Kidney epithelial cell (primary cell): ENCODE results near the gene STPG3. TPM values are rescaled to one million over a fixed set of nuclear protein-coding genes. Genes with fewer than 3 reads are reported as not detected.

Experiments
- DNase-seq: peaks from one replicate; pipeline ENCODE4 v3.0.0-alpha.2; 2010; ENCODE audit warnings: low read depth
- H3K27me3 ChIP-seq: 2 replicates; pipeline ENCODE4 v1.6.0; 2011; ENCODE audit warnings: low read length; ENCODE audit not compliant: control insufficient read depth, insufficient read depth
- H3K36me3 ChIP-seq: 2 replicates; pipeline ENCODE4 v1.5.1; 2011; ENCODE audit warnings: low read length; ENCODE audit not compliant: control insufficient read depth, insufficient read depth
- H3K4me3 ChIP-seq: 2 replicates; pipeline ENCODE4 v1.5.1; 2011; ENCODE audit warnings: low read depth, mild to moderate bottlenecking, control low read depth, low read length
- total RNA-seq: library from RNA; depleted of rRNA; stranded (reverse); fragments of >200 nt; gene quantifications from 2 replicates; pipeline ENCODE4 v1.2.3, GENCODE V29; 2015
- TF ChIP-seq, protein P1 (sequence below): IDR thresholded peaks from 2 replicates; pipeline ENCODE4 v1.5.1; 2011; ENCODE audit warnings: mild to moderate bottlenecking, moderate library complexity, low read length, control low read depth, inconsistent platforms; ENCODE audit not compliant: insufficient read depth, poor library complexity, severe bottlenecking

Gene STPG3
- total RNA-seq, 1 donor from 2014 or later: not detected

DNA sequence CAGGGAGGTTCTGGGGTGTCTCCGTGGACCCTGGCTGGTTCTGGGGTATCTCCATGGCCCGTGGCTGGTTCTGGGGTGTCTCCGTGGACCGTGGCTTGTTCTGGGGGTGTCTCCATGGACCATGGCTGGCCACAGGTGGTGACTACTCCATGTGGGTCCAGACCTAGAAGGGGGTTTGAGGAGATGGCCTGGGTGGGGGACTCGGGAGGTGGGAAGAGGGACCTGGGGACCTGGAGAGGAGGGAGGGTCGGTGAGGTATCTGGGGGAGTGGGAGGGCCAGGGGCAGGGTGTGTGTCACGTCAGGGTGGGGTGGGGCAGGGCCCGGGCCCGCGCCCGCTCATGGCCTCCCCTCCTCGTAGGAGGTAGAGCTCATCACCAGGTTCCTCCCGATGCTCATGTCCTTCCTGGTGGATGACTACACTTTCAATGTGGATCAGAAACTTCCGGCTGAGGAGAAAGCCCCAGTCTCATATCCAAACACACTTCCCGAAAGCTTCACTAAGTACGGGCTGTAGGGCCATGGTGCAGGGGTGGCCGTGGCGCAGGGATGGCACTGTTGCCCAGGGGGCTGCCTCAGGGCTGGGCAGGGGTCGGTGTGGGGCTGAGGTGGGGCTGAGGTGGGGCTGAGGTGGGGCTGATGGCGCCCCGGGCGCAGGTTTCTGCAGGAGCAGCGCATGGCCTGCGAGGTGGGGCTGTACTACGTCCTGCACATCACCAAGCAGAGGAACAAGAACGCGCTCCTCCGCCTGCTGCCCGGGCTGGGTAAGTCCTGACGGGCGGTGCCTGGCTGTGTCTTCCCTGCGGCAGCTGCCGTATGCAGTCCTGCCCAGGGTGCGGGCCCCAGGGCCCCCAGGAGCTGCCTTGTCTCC, 15.7 kb downstream of the STPG3 start:
- Histone ChIP-seq H3K36me3 (peaks cover 3% of the 10 kb centered on the region), H3K4me3 (no peak overlapping the region), H3K27me3 (no peaks in the 10 kb centered on the region)
- TF ChIP-seq, protein P1, sequence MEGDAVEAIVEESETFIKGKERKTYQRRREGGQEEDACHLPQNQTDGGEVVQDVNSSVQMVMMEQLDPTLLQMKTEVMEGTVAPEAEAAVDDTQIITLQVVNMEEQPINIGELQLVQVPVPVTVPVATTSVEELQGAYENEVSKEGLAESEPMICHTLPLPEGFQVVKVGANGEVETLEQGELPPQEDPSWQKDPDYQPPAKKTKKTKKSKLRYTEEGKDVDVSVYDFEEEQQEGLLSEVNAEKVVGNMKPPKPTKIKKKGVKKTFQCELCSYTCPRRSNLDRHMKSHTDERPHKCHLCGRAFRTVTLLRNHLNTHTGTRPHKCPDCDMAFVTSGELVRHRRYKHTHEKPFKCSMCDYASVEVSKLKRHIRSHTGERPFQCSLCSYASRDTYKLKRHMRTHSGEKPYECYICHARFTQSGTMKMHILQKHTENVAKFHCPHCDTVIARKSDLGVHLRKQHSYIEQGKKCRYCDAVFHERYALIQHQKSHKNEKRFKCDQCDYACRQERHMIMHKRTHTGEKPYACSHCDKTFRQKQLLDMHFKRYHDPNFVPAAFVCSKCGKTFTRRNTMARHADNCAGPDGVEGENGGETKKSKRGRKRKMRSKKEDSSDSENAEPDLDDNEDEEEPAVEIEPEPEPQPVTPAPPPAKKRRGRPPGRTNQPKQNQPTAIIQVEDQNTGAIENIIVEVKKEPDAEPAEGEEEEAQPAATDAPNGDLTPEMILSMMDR: no peak
- DNase-seq: no peak

DNA sequence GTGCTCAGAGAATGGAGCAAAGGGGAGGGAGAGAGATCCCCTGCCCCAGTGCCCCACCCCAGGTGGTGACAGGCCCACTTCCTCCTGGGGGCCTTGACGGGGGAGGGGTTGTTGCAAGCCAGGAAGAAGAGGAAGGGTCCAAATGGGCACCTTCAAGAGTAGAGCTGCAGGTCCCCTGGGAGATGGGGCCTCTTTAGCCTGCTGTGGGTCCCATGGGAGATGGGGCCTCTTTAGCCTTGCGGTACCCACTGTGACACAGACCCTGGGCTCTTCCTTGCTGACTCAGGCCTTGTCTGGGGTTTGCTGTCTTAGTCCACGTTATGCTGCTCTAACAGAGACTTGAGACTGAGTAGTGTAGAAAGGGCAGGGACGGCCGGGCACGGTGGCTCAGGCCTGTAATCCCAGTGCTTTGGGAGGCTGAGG, 16.9 kb downstream of the STPG3 start:
- no peak for DNase-seq
- TF ChIP-seq, protein P1: no peak
- peaks cover 2% of the 10 kb centered on the region for H3K36me3 ChIP-seq
- H3K27me3 ChIP-seq: no peaks in the 10 kb centered on the region
- no peak overlapping the region for H3K4me3 ChIP-seq

DNA sequence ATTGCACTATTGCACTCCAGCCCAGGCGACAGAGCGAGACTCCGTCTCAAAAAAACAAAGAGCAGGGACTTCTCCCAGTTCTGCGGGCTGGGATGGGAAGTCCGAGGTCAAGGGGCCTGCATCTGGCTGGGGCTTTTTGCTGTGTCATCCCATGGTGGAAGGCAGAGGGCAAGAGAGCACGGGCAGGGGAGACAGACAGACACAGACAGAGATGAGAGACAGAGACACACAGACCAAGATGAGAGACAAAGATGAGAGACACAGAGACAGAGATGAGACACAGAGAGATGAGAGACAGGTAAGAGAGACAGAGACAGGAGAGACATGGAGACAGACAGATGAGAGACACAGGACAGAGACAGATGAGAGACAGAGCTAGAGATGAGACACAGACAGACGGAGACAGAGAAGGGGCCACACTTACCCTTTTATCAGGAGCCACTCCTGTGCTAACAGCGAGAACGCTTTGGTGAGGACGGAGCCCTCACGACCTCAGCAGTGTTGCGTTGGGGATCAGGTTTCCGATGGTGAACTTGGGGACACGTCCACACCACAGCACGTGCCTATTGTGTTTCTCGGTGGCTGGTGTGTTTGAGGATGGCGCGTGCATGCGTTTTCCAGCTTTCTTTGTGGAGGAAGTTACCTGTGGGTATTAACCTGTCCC, 17.6 kb downstream of the STPG3 start:
- no peak overlapping the region for H3K4me3 ChIP-seq
- TF ChIP-seq, protein P1: no peak
- H3K36me3 ChIP-seq: peaks cover 1% of the 10 kb centered on the region
- H3K27me3 ChIP-seq: no peaks in the 10 kb centered on the region
- no peak for DNase-seq

DNA sequence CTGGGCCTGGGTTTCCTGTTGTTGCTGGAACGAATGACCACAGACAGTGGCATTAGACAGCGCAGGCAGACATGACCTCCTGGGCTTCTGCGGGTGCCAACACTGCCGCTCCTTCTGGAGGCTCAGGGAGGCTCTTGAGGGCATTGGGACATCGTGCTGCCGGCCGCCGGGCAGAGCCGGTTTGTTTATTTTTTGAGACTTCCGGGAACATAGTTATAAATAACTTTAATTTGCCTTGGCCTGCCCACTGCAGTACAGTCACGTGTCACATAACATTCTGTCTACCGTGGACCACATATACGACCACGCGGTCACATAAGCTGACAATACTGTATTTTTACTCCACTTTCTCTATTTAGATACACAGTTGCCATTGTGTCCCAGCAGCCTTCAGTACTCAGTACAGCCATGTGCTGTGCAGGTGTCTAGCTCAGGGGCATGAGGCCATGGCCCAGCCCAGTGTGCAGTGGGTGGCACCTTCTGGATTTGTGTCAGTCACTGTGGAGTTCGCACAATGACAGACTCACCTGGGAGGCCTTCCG, 18.2 kb downstream of the STPG3 start:
- H3K27me3 ChIP-seq: no peaks in the 10 kb centered on the region
- DNase-seq: no peak
- H3K36me3 ChIP-seq: peaks cover 1% of the 10 kb centered on the region
- TF ChIP-seq, protein P1: no peak
- H3K4me3 ChIP-seq: no peak overlapping the region

DNA sequence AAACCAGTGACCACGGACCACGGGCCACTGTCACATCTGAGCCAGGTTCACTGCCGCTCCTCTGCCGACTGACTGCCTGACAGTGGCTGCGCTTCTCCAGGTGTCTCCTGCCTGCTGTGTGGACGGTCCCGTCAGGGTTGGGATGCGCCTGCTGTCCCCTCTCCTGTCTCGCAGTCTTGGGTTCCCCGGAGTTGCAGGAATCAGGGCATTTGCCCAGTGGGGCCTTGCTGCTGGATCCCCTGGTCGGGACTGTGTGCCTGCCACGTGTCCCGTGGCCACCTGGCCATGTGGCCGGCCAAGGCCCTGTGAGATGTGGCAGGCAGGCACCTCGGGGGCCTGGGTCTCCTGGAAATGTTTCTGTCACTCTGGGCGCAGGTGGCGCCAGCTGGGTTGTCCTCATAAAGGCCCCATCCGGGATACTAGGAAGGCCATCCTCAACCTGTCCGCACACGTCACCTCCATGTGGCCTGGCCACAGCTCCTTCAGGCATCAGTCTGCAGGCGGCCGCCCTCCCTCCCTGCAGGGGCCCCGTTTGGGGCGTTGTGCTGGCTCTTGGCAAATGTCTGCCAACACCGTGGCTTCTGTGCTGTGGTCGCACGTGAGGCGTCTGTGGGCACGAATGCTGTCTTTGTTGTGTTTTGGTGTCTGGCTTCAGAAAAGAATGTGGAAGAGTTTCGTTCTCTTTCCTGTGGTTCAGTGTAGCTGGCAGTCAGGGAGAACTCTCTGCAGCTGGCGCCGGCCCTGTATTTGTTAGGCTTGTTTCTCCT, 20.0 kb downstream of the STPG3 start:
- Histone ChIP-seq H3K36me3 (peaks cover 1% of the 10 kb centered on the region), H3K27me3 (no peaks in the 10 kb centered on the region), H3K4me3 (no peak overlapping the region)
- no peak for DNase-seq
- TF ChIP-seq, protein P1: no peak
